Activated naive CD8-positive, alpha-beta T cell treated with anti-CD3 and anti-CD28 coated beads for 36 hours (primary cell): Measurements from ENCODE around the gene UNC5CL. TPM values are rescaled to one million over a fixed set of nuclear protein-coding genes. Genes with fewer than 3 reads are reported as not detected.

Source experiments
- DNase-seq: peaks from one replicate; pipeline ENCODE4 v3.0.0; 2021
- H3K27ac Mint-ChIP-seq: one replicate; pipeline ENCODE4 v1.8.0; 2022; ENCODE audit warnings: mild to moderate bottlenecking, moderate library complexity, mixed read lengths
- H3K27me3 Mint-ChIP-seq: one replicate; pipeline ENCODE4 v1.8.0; 2022; ENCODE audit warnings: mild to moderate bottlenecking, mixed read lengths
- H3K36me3 Mint-ChIP-seq: one replicate; pipeline ENCODE4 v1.8.0; 2021; ENCODE audit warnings: mild to moderate bottlenecking, mixed read lengths
- H3K4me1 Mint-ChIP-seq: one replicate; pipeline ENCODE4 v1.8.0; 2021; ENCODE audit warnings: mixed read lengths
- H3K4me3 Mint-ChIP-seq: one replicate; pipeline ENCODE4 v1.8.0; 2022; ENCODE audit warnings: mild to moderate bottlenecking, moderate library complexity, mixed read lengths
- H3K9me3 Mint-ChIP-seq: one replicate; pipeline ENCODE4 v1.8.0; 2022; ENCODE audit warnings: mixed read lengths
- total RNA-seq, 2 experiments: library from RNA; stranded (reverse); gene quantifications; one replicate each; pipeline ENCODE4 v1.2.3, GENCODE V29; 2021

Gene UNC5CL
- total RNA-seq, 2 experiments from 2014 or later = 1.3 to 1.7 TPM

DNA sequence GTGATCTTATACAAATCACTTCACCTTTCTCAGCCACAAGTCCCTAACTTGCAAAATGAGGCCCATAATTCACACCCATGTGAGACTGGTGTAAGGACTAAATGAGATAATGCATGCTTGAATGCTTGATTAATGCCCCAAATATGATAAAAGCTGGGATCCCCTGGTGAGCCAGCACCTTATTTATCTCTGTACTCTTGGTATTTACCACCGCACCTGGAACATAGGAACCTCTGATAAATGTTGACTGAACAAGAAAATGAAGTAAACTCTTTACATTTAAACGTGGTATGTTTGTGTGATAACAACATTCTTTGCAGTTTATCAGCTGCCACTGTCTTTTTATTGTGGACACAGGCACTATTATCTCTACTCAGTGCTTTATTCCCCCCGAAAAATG lies 11.5 kb upstream of the UNC5CL start:
- Mint-ChIP-seq H3K4me1 (peaks cover 12% of the 10 kb centered on the region), H3K36me3 (peaks cover 15% of the 10 kb centered on the region), H3K9me3 (no peaks in the 10 kb centered on the region), H3K4me3 (no peak overlapping the region), H3K27me3 (no peaks in the 10 kb centered on the region), H3K27ac (no peak overlapping the region)
- DNase-seq = no peak

DNA sequence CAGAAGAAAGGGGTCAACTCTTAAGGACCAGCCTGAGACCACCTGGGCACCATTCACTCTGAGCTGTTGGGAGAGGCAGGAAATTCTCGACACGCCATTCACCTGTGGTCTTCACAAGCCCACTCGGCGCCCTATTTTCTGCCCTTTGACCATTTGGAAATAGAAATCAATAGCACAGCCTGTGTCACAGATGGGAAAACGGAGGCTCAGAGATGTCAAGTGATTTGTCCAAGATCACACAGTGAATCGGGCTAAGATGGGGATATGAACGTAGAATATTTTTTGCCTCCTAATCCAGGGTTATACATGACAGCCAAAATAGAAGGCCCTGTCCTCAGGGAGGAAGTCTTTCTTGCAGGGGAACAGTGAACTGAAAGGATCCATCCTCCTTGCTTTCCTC lies 10.9 kb upstream of the UNC5CL start:
- Mint-ChIP-seq H3K27me3 (no peaks in the 10 kb centered on the region), H3K4me1 (peaks cover 12% of the 10 kb centered on the region), H3K27ac (no peak overlapping the region), H3K4me3 (no peak overlapping the region), H3K36me3 (peaks cover 14% of the 10 kb centered on the region), H3K9me3 (no peaks in the 10 kb centered on the region)
- no peak for DNase-seq

DNA sequence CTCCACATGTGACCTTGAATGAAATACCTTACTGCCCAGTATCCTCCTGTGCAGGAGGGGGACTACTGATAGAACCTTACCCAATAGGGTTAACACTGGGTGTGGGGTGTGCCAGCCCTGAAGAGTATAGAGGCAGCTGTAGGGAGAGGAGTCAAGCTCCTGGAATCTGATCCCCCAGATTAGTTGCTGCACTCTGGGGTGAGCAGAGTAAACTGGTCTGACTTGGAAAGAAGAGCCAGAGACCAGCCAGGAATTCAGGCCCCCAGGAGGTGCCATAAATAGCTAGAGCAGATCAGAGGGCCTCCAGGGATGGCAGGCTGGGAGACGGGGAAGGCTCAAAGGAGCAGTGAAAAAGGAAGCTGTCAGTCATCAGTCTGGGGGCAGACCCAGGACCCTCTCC lies 10.5 kb upstream of the UNC5CL start:
- Mint-ChIP-seq H3K36me3 (peaks cover 12% of the 10 kb centered on the region), H3K4me3 (no peak overlapping the region), H3K27ac (no peak overlapping the region), H3K9me3 (no peaks in the 10 kb centered on the region), H3K27me3 (no peaks in the 10 kb centered on the region), H3K4me1 (peaks cover 12% of the 10 kb centered on the region)
- no peak for DNase-seq

DNA sequence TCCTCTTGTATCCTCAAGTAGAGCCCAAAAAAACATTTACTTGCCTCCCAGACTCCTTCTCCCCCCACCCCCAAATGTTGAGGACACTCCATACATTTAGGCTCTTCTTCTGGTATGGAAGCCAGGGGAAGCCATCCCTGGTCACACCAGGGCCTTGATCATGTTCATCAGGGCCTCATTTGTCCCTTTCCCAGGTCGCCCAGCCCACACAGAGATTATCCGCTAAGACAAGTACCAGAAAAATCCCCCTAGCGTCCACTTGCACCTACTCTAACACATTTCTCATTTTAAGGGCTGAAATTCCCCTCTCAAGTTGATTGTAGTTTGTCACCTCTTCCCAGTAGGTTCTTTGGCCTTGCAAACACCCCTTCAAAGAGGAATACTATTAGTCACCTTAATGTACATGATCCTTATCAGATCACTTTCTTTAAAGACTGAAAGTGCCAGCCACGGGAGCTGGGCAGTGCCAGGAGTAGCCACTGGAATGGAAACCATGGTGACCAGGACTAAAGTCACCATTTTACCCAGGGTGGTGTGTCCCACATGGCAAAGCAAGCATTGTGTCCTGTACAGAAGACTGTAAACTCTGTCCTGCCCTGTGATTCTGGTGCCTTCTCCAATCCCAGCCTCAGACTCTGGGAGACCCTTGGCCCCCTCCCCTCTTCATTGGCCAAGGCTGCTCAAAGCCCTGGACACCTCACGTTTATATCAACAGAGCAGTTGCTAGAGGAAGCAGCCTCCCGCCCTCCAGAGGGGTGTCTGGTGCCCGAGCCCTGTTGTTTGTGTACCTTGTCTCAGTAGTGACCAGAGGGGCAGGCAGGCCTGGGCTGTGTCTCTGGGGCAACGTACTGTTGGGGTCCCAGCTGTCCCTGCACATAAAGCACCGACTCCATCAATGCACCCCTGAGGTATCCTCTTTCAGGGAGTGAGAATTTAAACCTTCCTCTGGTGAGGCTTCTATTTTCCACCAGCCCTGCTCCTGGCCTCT lies 9.0 kb upstream of the UNC5CL start:
- H3K4me1 Mint-ChIP-seq = peaks cover 12% of the 10 kb centered on the region
- no peaks in the 10 kb centered on the region for H3K9me3 Mint-ChIP-seq
- H3K4me3 Mint-ChIP-seq = no peak overlapping the region
- H3K27ac Mint-ChIP-seq = no peak overlapping the region
- H3K36me3 Mint-ChIP-seq = peaks cover 12% of the 10 kb centered on the region
- H3K27me3 Mint-ChIP-seq = no peaks in the 10 kb centered on the region
- no peak for DNase-seq

DNA sequence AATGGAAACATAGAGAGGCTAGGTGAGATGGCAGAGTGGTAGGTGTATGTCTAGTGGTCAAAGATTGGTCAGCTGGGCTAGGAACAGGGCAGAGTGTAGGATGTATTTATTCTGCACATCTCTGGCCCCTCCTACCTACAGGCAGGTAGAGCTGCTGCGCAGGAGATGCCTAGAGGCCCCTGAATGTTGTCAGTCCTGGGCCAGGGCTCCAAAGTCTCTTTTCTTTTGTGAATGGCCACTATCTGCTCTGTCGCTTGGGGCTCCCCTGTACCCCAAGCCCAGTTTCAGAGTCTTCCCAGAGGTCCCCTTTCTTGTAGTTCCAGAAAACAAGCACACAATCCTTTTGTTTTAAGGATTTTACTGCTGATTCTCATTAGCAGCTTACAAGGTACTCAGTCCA lies 8.3 kb upstream of the UNC5CL start:
- no peaks in the 10 kb centered on the region for H3K9me3 Mint-ChIP-seq
- H3K27me3 Mint-ChIP-seq = no peaks in the 10 kb centered on the region
- DNase-seq = no peak
- peaks cover 12% of the 10 kb centered on the region for H3K36me3 Mint-ChIP-seq
- no peak overlapping the region for H3K27ac Mint-ChIP-seq
- H3K4me1 Mint-ChIP-seq = peaks cover 6% of the 10 kb centered on the region
- H3K4me3 Mint-ChIP-seq = no peak overlapping the region

DNA sequence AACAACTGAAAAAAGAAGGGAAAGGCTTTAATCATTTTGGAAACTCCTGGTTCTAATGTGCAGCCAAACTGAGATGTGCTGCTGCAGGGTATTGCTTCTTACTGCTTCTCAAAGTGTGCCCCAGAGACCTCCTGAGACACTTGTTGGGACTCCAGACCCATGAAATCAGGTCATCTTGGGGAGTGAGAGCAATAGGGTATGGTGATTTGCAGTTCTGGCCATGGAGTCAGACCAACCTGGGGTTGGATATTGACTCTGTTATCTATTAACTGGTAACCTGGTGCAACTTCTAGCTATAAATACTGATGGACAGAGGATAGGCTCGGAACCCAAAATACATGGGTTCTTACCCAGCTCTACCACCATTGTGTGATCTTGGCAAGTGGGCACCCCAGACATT lies 7.1 kb upstream of the UNC5CL start:
- no peak for DNase-seq
- Mint-ChIP-seq H3K27ac (no peak overlapping the region), H3K4me3 (no peak overlapping the region), H3K9me3 (no peaks in the 10 kb centered on the region), H3K4me1 (no peaks in the 10 kb centered on the region), H3K36me3 (peaks cover 4% of the 10 kb centered on the region), H3K27me3 (no peaks in the 10 kb centered on the region)

DNA sequence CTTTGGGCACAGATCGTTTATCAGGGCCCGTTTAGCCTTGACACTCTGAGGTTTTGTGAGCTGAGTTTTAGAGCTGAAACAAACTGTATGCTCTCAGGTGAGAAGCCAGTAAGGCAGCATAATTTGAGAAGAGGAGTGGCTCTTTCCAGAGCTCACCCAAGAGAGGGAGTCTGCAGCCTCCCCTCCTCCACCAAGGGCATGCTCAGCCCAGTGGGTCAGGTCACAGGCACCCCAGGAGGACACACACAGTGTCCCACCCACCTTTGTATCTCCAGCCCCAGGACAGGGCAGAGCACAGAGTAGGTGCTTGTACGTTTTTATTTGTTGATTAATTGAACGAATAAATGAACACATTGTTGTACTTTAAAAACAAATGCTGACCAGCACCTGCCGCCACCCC lies 6.6 kb upstream of the UNC5CL start:
- no peak overlapping the region for H3K4me3 Mint-ChIP-seq
- DNase-seq = no peak
- no peaks in the 10 kb centered on the region for H3K9me3 Mint-ChIP-seq
- H3K27ac Mint-ChIP-seq = no peak overlapping the region
- peaks cover 4% of the 10 kb centered on the region for H3K4me1 Mint-ChIP-seq
- peaks cover 2% of the 10 kb centered on the region for H3K36me3 Mint-ChIP-seq
- no peaks in the 10 kb centered on the region for H3K27me3 Mint-ChIP-seq

DNA sequence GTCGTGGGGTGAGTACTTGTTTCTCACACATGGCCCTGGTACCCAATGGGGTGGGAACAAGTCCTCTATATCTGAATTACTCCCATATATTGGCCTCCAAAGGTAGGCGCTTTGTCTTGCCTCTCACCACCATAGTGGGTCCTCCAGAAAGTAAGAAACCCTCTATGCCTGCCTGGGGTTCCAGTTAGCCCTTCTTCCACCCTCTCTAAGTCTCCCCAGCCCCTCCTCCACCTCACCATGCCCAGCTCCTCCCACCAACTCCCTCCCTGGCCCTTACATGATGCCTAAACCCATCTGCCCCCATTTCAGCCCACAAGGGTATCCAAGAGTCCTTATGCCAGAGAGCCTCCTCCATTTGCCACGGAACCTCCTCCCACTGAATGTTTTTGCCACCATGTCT lies 4.1 kb upstream of the UNC5CL start:
- Mint-ChIP-seq H3K27me3 (no peaks in the 10 kb centered on the region), H3K27ac (no peak overlapping the region), H3K36me3 (no peaks in the 10 kb centered on the region), H3K4me3 (no peak overlapping the region), H3K4me1 (peaks cover 5% of the 10 kb centered on the region), H3K9me3 (no peaks in the 10 kb centered on the region)
- DNase-seq = no peak

DNA sequence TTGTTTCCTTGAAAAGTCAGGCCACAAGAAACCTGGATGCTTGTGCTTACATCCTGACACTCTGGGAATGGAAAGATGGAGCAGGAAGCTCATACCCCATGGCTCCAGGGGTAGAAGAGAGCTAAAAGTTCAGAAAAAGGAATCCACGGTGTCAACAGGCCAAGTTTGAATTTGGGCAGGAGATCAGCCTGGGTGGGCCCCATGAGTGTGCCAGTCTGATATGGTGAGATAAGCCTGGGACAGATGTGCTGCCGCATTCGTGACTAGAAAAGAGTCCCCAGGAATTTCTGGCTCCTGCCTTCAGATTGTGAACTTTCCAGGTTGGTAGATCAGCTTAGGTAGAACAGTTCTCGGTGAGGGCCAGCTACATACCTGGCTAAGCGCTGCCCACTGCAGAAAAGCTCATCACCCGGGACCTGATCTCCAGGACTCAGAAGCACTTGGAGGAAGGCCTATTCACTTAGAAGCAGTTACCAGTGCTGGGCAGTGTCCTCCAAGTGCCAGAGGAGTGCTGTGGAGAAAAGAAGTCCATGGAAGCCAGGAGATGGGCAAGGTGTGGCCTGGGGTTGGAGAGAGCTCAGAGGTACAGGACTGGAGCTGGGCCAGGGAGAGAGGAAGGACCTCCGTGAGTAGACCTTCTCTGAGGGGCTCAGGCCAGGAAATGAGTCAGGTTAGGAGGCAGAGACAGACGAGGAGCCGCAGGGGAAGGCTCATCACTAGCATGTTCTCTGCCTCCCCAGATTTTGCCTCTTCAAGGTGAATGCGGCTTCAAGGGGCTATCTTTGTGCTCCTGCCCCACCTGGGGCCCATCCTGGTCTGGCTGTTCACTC lies 3.4 kb upstream of the UNC5CL start, which contains the start of gene TSPO2:
Gene TSPO2, plus strand, starts transcription at position 242 of the 830 bp plus-strand sequence. Its CDS starts 519 bp downstream, at position 761.
- Mint-ChIP-seq H3K27ac (no peak within 1 kb of the TSS), H3K4me3 (no peak within 1 kb of the TSS), H3K9me3 (no peaks in the 10 kb centered on the region), H3K4me1 (peaks cover 5% of the 10 kb centered on the region), H3K27me3 (no peaks in the 10 kb centered on the region), H3K36me3 (no peaks in the 10 kb centered on the region)
- DNase-seq = no peak

DNA sequence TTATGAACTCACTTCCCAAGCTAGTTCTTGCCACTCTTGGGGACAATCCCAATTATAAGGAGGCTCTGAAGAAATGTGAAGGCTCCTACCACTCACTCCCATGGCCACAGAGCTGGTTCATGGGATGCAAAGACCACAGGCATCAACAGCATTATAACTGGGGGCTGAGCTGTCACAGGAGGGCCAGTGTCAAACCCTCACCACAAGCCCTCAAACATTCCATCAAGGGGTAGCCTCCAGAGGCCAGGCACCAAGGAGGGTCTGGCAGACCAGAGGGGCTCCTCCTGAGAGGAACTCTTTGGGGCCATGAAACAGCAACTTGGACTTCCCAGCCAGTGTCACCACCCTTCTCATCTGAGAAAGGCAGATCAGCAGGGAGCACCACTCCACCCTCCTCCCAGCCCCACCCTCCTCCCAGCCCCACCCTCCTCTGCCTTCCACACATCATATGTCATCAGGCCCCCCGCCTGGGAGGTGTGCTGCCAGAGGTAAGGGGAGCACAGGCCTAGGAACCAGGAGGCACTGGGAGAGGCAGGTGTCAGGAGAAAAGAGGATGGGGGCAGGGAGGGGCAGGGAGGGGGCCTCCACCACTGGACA lies 2.0 kb upstream of the UNC5CL start:
- Mint-ChIP-seq H3K4me1 (peaks cover 5% of the 10 kb centered on the region), H3K9me3 (no peaks in the 10 kb centered on the region), H3K36me3 (no peaks in the 10 kb centered on the region), H3K27ac (no peak overlapping the region), H3K4me3 (no peak overlapping the region), H3K27me3 (no peaks in the 10 kb centered on the region)
- no peak for DNase-seq

DNA sequence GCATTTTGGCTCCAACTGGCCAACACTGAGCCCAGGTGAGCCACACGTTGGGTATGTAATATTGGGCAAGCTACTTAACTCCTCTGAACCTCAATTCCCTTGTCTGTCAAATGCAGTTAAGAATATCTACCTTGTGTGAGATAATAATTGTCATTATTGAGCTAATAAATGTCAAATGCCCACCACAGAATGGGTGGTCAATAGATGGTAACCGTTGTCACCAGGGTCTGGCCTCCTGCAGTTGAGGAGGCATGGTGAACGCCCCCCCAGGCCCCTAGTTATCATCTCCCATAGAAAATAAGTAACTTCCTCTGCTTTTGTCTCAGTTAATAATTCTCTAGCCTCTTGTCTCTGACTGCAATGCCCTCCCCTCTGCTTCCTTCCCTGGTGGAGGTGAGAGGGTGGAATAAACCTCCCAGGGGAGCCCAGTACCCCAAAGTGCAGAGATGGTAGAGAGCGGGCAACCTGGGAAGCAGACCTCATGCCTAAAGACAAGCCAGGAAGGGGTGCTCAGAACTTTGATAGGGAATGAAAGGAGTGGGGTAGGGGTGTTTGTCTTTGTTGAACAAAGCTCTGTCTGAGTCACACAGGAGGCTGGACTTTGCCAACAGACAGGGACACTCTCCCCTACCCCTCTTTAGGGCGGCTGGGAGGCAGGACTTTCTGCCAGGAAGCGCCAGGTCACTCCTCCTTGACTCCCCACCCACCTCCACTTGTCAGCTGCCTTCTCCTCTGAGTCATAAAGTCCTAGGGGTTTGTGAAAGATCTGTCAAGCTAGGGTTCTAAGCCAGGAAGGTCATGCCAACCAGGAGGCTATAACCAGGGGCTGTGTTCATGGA lies 1.3 kb upstream of the UNC5CL start:
- no peak for DNase-seq
- Mint-ChIP-seq H3K4me1 (peaks cover 5% of the 10 kb centered on the region), H3K27me3 (no peaks in the 10 kb centered on the region), H3K27ac (no peak overlapping the region), H3K36me3 (no peaks in the 10 kb centered on the region), H3K9me3 (no peaks in the 10 kb centered on the region), H3K4me3 (no peak overlapping the region)

DNA sequence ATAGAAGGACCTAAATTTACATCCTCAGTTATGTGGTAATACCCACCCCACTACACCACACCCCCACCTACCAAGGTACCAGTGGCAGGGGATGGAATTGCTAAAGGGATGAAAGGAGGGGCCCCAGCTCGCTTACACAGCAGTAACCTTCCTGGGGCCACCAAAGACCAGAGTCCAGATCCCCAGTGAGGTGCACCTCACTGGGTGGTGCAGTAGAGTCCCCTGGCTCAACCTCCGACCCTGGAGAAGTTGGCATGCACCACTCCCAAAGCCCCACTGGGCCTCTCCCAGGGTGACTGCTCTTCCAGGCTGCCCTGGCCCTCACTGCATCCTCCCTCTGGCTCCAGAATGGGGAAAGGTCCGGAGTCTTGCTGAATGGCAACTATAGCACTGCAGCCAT lies 816 bp downstream of the UNC5CL start:
- DNase-seq = no peak
- H3K4me1 Mint-ChIP-seq = peaks cover 5% of the 10 kb centered on the region
- H3K27me3 Mint-ChIP-seq = no peaks in the 10 kb centered on the region
- H3K9me3 Mint-ChIP-seq = no peaks in the 10 kb centered on the region
- no peak overlapping the region for H3K4me3 Mint-ChIP-seq
- no peak overlapping the region for H3K27ac Mint-ChIP-seq
- no peaks in the 10 kb centered on the region for H3K36me3 Mint-ChIP-seq

DNA sequence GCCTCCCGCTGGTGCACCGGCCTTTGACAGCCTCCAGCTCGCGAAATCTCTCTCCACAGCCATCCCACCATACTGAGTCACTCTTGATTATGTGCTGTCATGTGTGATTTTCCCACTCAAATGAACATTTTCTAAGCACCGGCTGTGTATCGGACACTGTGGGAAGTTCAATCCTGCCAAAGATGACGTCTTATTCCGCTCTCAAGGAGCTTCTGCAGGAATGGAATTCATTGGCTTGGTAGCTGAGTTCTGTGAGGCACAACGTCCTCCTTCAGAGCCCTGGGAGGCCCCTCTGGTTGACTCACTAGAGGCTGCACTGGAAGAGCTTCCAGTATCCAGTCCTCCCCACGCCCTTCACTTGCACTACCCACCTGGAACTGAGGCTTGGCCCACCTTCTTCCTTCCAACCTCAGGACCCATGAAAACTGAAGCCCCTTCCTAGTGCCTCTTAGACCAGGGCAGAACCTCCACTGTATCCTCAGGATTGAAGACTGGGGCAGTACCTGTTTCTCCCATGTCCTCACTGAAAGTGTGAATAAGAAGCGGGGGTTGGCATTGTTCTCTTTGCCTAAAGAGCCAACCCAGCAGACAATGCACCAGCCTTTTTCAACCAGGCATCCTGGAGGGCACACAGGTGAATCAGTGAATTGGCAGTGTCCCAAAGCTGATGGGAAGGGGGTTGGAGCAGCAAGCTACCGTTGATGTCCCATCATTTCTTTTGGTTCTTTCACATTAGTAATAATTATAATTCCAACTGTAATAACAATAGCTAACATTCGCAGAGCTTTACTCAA lies 1.7 kb downstream of the UNC5CL start:
- DNase-seq = no peak
- no peaks in the 10 kb centered on the region for H3K9me3 Mint-ChIP-seq
- H3K36me3 Mint-ChIP-seq = no peaks in the 10 kb centered on the region
- no peak overlapping the region for H3K27ac Mint-ChIP-seq
- peaks cover 5% of the 10 kb centered on the region for H3K4me1 Mint-ChIP-seq
- no peak overlapping the region for H3K4me3 Mint-ChIP-seq
- H3K27me3 Mint-ChIP-seq = no peaks in the 10 kb centered on the region

DNA sequence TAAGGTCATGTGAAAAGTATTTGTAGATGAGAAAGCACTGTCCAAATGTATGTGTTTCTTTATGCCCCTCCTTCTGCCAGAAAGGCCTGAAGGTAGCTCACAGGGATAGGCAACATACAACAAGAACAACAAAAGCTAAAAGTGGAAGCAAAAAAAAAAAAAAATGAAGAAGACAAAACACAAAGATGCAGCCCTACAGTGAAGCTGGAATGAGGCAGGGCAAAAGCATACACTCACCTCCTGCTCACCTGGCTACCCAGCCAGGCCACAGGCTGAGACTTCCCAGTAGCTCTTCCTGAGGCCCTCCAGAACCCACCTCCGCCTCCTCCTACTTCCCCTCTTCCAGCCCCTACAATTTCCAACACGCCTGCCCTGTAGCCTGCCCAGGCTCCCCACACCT lies 2.4 kb downstream of the UNC5CL start:
- Mint-ChIP-seq H3K36me3 (no peaks in the 10 kb centered on the region), H3K4me3 (no peak overlapping the region), H3K9me3 (no peaks in the 10 kb centered on the region), H3K27ac (no peak overlapping the region), H3K4me1 (peaks cover 5% of the 10 kb centered on the region), H3K27me3 (no peaks in the 10 kb centered on the region)
- DNase-seq = no peak
